Activated CD4-positive, alpha-beta T cell treated with anti-CD3 and anti-CD28 coated beads, Interleukin-2, amount 50 U/mL, for 48 hours (primary cell): ENCODE results near the gene ADAMTSL2.

ENCODE experiments used
- DNase-seq, 2 experiments: peaks; one replicate each; pipeline ENCODE4 v3.0.0-alpha.2; 2020

ADAMTSL2 gene

GRCh38 chr9:133536080-133536479, 1.6 kb downstream of the ADAMTSL2 start:
- no peak for DNase-seq

DNA sequence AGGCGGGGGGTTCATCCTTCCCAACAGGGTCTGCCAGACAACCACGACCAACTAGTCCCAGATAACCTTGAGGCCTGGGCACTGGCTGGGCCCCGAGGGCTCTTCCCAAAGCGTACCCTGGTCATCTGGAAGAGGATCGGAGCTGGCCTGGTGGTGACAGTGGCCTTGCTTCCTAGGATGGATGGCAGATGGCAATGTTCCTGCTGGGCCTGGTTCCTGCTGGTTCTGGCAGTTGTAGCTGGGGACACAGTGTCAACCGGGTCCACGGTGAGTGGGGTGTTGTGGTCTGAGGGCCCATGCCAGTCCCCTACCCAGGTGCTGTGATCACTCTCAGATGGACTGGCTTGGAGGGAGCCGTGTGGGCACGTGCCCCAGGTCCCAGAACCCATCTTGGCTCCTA, 2.0 kb downstream of the ADAMTSL2 start:
- DNase-seq: no peak

DNA sequence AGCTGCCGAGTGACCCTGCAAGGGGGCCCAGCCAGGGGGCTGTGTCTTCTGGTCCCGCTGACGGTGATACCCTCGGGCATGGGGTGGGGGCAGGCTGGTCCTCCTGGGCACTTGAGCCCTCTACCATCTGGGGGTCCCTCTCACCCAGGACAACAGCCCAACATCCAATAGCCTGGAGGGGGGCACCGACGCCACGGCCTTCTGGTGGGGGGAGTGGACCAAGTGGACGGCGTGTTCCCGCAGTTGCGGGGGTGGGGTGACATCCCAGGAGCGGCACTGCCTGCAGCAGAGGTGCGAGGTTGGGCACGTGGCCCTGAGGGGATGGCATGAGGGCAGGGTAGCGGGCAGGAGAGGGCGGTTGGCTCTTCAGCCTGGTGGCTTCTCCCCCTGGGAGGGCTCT, 2.8 kb downstream of the ADAMTSL2 start:
- no peak for DNase-seq

DNA sequence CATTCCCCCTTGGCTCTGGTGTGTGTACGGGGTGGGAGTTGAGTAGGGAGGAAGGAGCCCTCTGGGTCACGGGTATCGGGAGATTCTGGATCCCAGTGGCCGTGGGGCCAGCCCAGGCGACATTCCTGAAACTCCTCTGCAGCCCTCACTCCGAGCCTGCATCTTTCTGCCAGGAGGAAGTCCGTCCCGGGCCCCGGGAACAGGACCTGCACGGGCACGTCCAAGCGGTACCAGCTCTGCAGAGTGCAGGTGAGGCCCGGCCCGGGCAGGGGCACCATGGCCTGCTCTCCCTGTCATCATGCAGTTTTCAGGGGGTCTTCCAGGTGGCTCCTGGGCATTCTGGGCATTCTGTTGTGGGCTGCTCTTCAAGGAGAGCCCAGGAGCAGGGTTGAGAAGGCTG, 3.7 kb downstream of the ADAMTSL2 start:
- no peak for DNase-seq

- no peak for DNase-seq
Measured at GRCh38 chr9:133538851-133539833, 4.6 kb downstream of the ADAMTSL2 start.

DNA sequence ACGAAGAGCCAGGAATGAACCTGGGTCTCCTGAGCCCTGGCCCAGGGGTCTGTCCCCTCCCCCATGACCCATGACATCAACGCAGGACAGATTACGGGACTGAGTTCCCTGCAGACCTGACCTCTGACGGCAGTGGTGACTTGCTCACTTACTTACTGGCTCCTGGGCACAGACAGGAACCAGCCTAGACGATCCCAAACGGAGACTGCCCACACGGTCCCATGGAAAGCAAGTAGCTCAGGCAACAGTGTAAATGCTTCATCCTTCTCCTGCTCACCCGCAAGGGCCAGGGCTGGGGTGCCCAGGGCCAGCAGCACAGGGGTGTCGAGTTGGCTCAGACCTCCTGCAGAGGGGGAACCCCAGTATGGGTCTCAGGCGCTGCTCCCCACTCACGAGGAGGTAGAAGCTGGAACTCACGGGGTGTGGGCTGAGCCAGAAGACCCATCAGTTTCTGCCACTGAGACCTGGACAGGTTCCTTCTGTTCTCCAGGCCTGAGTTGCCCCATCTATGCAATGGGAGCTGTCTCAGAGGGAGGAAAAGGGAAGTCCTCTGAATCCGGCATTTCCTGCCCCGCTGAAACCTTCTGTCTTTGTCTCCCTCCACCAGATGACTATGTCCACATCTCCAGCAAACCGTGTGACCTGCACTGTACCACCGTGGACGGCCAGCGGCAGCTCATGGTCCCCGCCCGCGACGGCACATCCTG, 5.6 kb downstream of the ADAMTSL2 start:
- no peak for DNase-seq

DNA sequence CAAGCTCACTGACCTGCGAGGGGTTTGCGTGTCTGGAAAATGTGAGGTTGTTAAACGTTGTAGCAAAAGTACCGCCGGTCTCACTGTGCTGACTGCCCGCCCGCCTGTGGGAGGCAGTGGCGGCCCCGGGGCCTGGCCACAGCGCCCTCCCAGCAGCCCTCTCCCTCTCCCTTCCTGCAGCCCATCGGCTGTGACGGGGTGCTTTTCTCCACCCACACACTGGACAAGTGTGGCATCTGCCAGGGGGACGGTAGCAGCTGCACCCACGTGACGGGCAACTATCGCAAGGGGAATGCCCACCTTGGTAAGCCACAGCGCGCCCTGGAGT, 6.2 kb downstream of the ADAMTSL2 start:
- DNase-seq: no peak

DNA sequence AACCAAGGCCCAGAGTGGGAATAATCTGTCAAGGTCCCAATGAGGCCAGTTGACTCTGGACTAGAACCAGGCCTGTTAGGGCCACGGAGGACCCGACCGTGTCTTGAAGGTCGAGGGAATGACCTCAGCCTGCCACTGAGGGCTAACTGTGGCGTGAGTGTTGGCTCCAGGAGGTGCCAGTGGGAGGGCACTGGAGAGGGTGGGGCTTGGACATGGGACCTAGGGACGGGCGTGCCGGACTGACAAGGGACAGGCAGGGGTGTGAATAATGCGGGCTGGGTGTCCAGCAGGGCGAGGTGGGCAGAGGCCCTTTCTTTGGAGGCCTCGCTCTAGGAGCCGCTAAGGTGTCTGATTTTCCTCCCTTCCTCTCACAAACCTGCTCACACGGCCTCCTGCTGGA, 7.5 kb downstream of the ADAMTSL2 start:
- no peak for DNase-seq

- no peak for DNase-seq
Measured at GRCh38 chr9:133543772-133544467, 9.4 kb downstream of the ADAMTSL2 start.

DNA sequence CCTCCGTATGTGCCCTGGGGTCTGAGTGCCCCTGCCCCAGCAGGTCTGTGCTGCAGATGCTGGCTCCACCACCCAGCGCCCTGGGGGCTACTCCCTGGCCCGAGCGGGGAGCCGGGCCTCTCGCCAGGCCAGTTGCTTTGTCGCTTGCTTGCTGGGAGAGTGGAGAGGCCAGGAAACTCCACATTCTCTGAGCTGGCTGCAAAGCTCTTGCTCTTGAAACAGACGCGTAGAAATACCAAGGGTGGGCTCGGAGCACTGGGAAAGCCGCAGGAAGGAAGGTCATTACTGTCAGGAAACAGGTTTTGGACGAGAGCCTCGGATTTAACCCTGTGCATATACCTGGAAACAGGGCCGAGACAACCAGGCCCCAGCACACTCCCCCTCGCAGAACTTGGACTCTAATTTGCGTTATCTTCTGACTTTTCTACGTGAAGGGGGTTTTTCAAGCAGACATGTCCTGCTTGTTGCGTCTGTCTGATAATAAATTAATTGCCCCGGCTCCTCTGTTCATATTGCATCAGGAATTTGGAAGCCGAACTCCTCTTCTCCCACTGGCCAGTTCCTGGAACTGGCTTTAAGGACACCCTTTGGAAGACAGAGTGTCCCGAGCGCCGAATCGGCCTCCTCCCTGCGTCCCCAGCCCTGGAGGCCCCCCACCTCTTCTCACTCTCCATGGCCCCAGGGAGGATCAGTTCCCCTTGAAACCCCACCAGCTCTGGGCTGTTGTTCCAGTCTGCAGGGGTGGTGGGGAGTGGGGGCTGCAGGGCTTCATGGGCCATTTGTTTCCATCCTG, 11.2 kb downstream of the ADAMTSL2 start:
- no peak for DNase-seq

DNA sequence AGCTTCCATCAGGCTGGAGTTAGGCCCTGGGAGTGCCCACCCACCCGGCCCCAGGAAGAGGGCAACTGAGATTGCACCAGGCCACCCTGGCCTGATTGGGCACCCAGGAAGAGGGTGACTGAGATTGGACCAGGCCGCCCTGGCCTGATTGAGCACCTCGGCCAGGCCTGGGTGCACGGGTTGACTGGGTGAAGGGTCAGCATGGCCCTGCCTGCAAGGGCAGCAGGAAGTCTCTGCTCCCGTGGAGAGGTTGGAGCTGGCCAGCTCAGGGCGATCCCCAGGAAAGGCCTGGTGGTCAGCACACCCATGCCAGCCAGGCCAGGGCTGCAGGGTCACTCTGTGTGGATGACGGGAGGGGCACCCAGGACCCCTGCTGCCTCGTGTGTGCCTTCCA, 11.8 kb downstream of the ADAMTSL2 start:
- DNase-seq: no peak

GRCh38 chr9:133547116-133547515, 12.6 kb downstream of the ADAMTSL2 start:
- no peak for DNase-seq

GRCh38 chr9:133551446-133551845, 16.9 kb downstream of the ADAMTSL2 start:
- no peak for DNase-seq

GRCh38 chr9:133552236-133552635, 17.7 kb downstream of the ADAMTSL2 start:
- DNase-seq: no peak

GRCh38 chr9:133553123-133553522, 18.6 kb downstream of the ADAMTSL2 start:
- no peak for DNase-seq

GRCh38 chr9:133553973-133554713, 19.6 kb downstream of the ADAMTSL2 start:
- no peak for DNase-seq

- no peak for DNase-seq
Measured at GRCh38 chr9:133554729-133555128, 20.2 kb downstream of the ADAMTSL2 start.

- no peak for DNase-seq
Measured at GRCh38 chr9:133556354-133556753, 21.9 kb downstream of the ADAMTSL2 start.

DNA sequence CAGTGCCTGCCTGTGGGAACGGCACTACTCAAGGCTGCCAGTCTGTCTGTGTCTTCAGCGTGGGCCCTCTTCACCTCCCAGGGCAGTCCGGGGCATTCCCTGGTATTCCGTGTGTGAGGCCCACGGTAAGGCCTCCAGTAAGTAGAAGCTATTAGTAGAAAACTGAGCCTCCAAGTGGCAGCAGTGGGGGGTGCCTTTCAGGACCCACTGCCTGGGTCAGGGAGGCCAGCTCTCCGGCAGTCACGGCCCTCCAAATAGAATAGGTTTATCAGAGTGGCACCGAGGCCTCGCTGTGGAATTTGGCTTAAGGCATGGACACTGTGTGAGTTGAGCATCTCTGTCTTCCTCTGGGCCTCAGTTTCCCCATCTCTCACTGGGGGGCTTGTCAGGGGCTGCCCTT, 23.1 kb downstream of the ADAMTSL2 start:
- DNase-seq: no peak

DNA sequence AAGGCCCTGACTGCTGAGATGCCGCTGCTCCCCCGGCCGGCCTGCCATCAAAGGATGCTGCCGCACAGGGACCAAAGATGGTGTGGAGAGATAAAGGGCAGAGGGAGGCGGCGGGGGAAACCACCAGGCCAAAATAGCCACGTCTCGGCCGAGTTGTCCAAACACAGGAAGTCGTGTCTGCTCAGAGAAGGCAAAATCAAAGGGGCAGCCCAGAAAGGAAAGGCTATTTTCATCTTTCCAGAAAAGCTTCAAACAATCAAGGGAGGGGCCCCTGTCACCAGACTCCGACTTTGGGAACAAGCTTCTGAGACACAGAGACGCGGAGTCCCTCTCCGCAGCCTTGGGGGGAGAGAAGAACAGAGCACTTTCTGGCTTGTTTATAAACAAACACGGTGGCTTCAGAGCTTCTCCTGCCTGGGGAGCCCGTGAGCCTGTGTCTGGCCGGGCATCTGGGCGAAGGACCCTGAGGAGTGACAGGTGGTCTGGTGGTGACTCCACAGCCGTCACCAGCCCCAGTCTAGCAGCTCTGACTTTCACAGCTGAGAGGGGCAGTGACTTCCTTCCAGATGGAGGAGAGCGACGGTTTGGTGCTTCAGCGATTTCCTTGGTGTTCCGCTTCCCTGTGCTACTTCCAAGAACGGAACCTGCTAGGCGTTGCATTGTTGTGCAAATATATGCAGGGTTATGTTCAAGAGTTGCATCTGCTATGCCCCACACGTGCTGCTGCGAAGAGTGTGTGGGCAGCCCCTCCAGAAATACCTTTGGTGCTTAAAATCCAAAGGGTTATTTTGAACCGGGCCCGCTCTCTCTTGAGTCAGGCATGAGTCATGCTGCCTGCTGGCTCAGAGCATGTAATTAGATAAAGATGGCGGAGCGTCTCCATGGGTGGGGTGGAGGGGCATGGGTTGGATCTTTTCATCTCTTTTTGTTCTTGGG, 24.0 kb downstream of the ADAMTSL2 start:
- peak; percentile 28 to 40 for DNase-seq

GRCh38 chr9:133560311-133560710, 25.8 kb downstream of the ADAMTSL2 start:
- no peak for DNase-seq
